Upper lobe of right lung (tissue), 1 donor: ENCODE results near the gene PBX1. TPM values are rescaled to one million over a fixed set of nuclear protein-coding genes. Genes with fewer than 3 reads are reported as not detected.
A peak's percentile ranks its signal among the peaks of the same experiment; 100 is the strongest.

Experiments
- ATAC-seq: fragments of 200-7000 bp; cut with Tn5 transposase; one replicate; pipeline ENCODE4 v1.9.1; 2020; ENCODE audit warnings: mild to moderate bottlenecking, moderate library complexity
- DNase-seq: peaks from one replicate; pipeline ENCODE4 v3.0.0-alpha.2; 2020
- H3K27ac ChIP-seq: fragments of 200-600 bp; one replicate; pipeline ENCODE4 v1.8.0; 2022
- H3K27me3 ChIP-seq: fragments of 200-600 bp; one replicate; pipeline ENCODE4 v1.8.0; 2022; ENCODE audit warnings: mild to moderate bottlenecking
- H3K36me3 ChIP-seq: fragments of 200-600 bp; one replicate; pipeline ENCODE4 v1.8.0; 2022
- H3K4me1 ChIP-seq: fragments of 200-600 bp; one replicate; pipeline ENCODE4 v1.8.0; 2022
- H3K4me3 ChIP-seq: fragments of 200-600 bp; one replicate; pipeline ENCODE4 v1.8.0; 2022; ENCODE audit warnings: mild to moderate bottlenecking
- H3K9me3 ChIP-seq: fragments of 200-600 bp; one replicate; pipeline ENCODE4 v1.8.0; 2022
- intact Hi-C: fragments of 100-400 bp; cut with DNase I; formaldehyde crosslinking; loops from one replicate; pipeline ENCODE4 v1.11.0; 2022
- total RNA-seq: library from RNA; stranded (reverse); fragmentation: NEBNext Ultra II Directional; extraction: Animal tissue kit (Norgen Biotek cat#: 25700); gene quantifications from one replicate; pipeline ENCODE4 v1.2.1, GENCODE V29; 2021
- TF ChIP-seq, protein P1 (sequence below): fragments of 200-600 bp; IDR thresholded peaks from one replicate; pipeline ENCODE4 v1.8.0; 2022; ENCODE audit warnings: antibody characterized with exemption
- donor health status: DM: no; HTN: yes; CAD: no; lungs with severe emphysema.

Gene PBX1
- total RNA-seq, 1 donor from 2014 or later: 56.7 TPM

DNA sequence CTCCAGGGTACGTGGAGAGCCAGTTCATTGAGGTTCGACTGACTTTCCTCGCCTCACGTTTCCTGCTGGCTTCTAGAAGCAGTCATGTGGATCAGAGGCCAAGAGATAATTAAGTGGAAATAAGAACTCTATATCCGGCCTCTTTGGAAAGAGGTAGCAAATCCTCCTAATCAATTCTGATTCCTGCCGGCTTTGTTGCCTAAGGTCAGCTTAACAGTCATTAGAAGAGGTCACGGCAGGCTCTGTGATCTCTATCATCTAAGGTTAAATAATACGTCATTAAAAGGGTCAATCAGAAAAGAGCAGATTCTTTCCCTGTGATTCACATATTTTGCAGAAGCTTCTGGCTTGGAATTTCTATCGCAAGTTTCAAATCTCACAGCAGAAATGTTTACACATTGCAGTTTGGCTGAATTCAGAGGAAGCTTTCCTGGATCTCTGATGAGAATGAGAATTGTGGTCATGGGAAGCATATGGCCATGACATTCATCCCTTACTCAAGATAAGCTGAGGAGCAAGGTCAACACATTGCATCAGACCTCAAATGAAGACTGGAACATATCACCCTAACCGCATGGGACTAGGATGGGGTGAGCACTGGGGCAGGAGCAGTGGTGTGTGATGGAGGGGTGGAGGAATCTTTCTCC is 189.4 kb downstream of the PBX1 start:
- intact Hi-C loops: no loop called here
- no peaks in the 10 kb centered on the region for H3K36me3 ChIP-seq
- no peaks in the 10 kb centered on the region for H3K9me3 ChIP-seq
- TF ChIP-seq, protein P1, sequence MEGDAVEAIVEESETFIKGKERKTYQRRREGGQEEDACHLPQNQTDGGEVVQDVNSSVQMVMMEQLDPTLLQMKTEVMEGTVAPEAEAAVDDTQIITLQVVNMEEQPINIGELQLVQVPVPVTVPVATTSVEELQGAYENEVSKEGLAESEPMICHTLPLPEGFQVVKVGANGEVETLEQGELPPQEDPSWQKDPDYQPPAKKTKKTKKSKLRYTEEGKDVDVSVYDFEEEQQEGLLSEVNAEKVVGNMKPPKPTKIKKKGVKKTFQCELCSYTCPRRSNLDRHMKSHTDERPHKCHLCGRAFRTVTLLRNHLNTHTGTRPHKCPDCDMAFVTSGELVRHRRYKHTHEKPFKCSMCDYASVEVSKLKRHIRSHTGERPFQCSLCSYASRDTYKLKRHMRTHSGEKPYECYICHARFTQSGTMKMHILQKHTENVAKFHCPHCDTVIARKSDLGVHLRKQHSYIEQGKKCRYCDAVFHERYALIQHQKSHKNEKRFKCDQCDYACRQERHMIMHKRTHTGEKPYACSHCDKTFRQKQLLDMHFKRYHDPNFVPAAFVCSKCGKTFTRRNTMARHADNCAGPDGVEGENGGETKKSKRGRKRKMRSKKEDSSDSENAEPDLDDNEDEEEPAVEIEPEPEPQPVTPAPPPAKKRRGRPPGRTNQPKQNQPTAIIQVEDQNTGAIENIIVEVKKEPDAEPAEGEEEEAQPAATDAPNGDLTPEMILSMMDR: no peak
- H3K27me3 ChIP-seq: no peaks in the 10 kb centered on the region
- no peak for DNase-seq
- ATAC-seq: peak; percentile 70
- H3K4me3 ChIP-seq: no peak overlapping the region
- H3K27ac ChIP-seq: peak overlapping the region; percentile 55
- H3K4me1 ChIP-seq: peaks cover 28% of the 10 kb centered on the region

DNA sequence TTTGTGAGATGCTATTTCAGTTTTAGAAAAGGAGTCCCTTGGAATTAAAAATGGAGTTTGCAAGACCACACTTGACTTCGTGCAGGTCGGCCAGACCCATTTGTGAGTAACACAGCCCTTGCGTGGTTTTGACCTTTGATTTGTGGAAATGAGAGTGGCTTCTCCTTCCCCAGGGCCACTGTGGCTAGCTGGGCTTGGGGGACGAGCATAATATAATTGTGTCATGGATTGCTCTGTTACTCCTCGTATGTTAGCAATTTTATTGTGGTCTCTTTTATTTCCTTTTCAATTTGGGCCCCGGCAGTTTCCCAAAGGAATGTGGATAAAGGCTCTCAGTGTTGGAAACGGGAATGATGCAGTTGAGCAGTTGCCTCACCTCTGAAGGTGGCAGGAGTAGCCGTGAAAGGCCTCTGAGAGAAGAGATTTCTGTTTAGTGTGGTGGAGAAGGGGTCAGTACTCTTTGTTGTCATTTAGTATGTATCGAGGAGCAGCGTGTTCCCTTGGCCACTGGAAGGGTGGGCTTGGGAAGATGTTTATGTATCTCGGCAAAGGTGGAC is 194.6 kb downstream of the PBX1 start:
- Histone ChIP-seq H3K4me3 (no peak overlapping the region), H3K9me3 (no peaks in the 10 kb centered on the region), H3K4me1 (peaks cover 14% of the 10 kb centered on the region), H3K36me3 (no peaks in the 10 kb centered on the region), H3K27me3 (no peaks in the 10 kb centered on the region), H3K27ac (peak overlapping the region; percentile 11)
- TF ChIP-seq, protein P1: no peak
- intact Hi-C loops: no loop called here
- no peak for DNase-seq
- ATAC-seq: peak; percentile 23

DNA sequence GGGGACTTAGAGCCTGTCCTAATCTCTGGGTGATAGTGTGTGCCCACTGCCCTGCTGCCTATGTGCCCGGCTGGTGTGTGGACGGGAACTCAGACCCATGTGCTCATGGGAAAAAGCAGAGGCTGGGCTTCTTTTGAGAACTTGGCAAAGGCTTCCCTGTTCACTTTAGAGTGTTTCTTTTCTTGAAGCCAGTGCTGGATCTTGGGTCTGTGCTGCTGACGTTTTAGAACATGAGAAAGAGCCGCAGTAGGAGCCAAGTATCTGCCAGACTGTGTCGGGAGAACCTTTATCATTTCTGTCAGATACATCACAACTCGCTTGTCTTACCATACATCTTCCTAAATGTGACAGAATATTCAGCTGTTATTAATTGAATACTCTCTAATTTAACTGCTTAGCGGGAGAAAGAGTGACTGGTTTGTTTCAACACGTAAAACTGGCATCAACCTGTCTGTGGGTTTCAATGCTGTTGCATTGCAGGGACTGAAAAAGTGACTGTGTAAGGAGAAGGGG is 195.2 kb downstream of the PBX1 start:
- peak; percentile 62 for ATAC-seq
- TF ChIP-seq, protein P1: no peak
- H3K27ac ChIP-seq: peak overlapping the region; percentile 11
- no peaks in the 10 kb centered on the region for H3K27me3 ChIP-seq
- no peaks in the 10 kb centered on the region for H3K36me3 ChIP-seq
- intact Hi-C loops: no loop called here
- peaks cover 9% of the 10 kb centered on the region for H3K4me1 ChIP-seq
- H3K4me3 ChIP-seq: no peak overlapping the region
- H3K9me3 ChIP-seq: no peaks in the 10 kb centered on the region
- no peak for DNase-seq

DNA sequence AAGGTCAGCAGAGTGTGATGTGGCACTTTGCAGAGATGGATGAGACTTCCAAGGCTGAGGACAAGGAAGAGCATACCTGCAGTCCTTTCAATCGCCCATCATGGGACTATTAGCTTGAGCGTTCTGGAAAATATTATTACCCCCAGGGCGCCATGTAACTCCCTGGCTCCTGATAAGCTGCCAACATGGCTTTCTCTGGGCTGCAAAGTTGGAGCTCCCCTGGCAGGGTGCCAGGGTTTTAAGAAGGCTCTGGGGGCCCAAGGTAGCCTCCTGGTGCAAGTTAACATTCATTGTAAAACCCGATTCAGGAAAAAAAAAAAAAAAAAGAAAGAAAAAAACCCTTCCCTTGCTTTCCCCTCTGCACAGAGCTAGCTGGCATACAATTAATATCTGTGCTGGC is 196.7 kb downstream of the PBX1 start:
- Histone ChIP-seq H3K9me3 (no peaks in the 10 kb centered on the region), H3K27ac (no peak overlapping the region), H3K36me3 (no peaks in the 10 kb centered on the region), H3K27me3 (no peaks in the 10 kb centered on the region), H3K4me3 (no peak overlapping the region), H3K4me1 (peaks cover 5% of the 10 kb centered on the region)
- ATAC-seq (no peak), DNase-seq (no peak)
- TF ChIP-seq, protein P1: no peak
- intact Hi-C loops: no loop called here

DNA sequence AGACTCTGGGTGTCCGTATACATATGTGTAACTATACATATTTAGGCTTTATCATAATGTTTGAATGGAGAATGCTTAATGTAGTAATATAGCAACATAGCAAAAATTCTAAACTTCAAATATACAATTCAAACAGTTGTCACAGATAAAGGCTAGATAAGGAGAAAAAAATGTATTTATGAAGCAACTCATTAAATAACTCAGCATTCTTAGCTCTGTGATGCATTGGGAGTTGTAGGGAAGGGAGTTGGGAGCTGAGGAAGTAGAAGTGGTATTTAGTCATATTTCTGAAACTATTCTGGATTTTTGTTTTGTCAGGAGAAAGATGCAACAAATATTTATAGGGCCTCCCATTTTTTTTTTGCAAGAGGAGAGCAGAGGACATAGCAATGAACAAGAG is 197.8 kb downstream of the PBX1 start:
- Histone ChIP-seq H3K4me1 (peaks cover 5% of the 10 kb centered on the region), H3K4me3 (no peak overlapping the region), H3K36me3 (no peaks in the 10 kb centered on the region), H3K27ac (no peak overlapping the region), H3K9me3 (no peaks in the 10 kb centered on the region), H3K27me3 (no peaks in the 10 kb centered on the region)
- ATAC-seq (no peak), DNase-seq (no peak)
- intact Hi-C loops: no loop called here
- TF ChIP-seq, protein P1: no peak
